AG04449 (cell line): Measurements from ENCODE around the gene SCARB1.

ENCODE experiments used
- CTCF ChIA-PET: fragments of 350-600 bp; formaldehyde crosslinking; extraction: SDS; loops from one replicate; lab custom pipeline; 2021; ENCODE audit warnings: antibody characterized with exemption; lab: Yijun Ruan, JAX
- POLR2A ChIA-PET: fragments of 400-600, 350-600 bp; formaldehyde crosslinking; extraction: SDS; loops from one replicate; lab custom pipeline; 2020; ENCODE audit warnings: antibody characterized with exemption, inconsistent platforms; lab: Yijun Ruan, JAX
- DNase-seq: peaks from one replicate; pipeline ENCODE4 v3.0.0-alpha.2; 2010; ENCODE audit warnings: low read depth, low spot score
- H3K4me3 ChIP-seq: 2 replicates; pipeline ENCODE4 v1.5.1; 2011; ENCODE audit warnings: low read depth, mild to moderate bottlenecking, control low read depth, low read length
- CTCF ChIP-seq: IDR thresholded peaks from one replicate; pipeline ENCODE4 v1.5.1; 2011; ENCODE audit warnings: mild to moderate bottlenecking, moderate library complexity, low read length, control low read depth, inconsistent platforms; ENCODE audit not compliant: insufficient read depth; ENCODE audit errors: missing control alignments

The SCARB1 gene

GRCh38 chr12:124780752-124781685 is 82.6 kb downstream of the SCARB1 start:
- ChIA-PET CTCF (interaction anchor here (1.0 kb wide), 1 partner anchor 10 kb away, joined by 4 read pairs; no protein-coding TSS in a partner anchor), POLR2A (no interaction called here)
- no peak overlapping the region for H3K4me3 ChIP-seq
- no peak for DNase-seq
- TF ChIP-seq CTCF = no peak

GRCh38 chr12:124780336-124780735 is 83.3 kb downstream of the SCARB1 start:
- TF ChIP-seq CTCF = no peak
- POLR2A ChIA-PET = no interaction called here
- no peak for DNase-seq
- CTCF ChIA-PET = interaction anchor here (1.0 kb wide), 1 partner anchor 9 kb away, joined by 4 read pairs; no protein-coding TSS in a partner anchor
- H3K4me3 ChIP-seq = no peak overlapping the region

- H3K4me3 ChIP-seq = no peak overlapping the region
- no peak for TF ChIP-seq CTCF
- DNase-seq = no peak
- ChIA-PET CTCF (no interaction called here), POLR2A (no interaction called here)
These were observed 84.2 kb downstream of the SCARB1 start for GRCh38 chr12:124779161-124780141.

- POLR2A ChIA-PET = no interaction called here
- H3K4me3 ChIP-seq = no peak overlapping the region
- no peak for TF ChIP-seq CTCF
- no peak for DNase-seq
- CTCF ChIA-PET = interaction anchor here (2.2 kb wide), 1 partner anchor 431 kb away, joined by 4 read pairs; no protein-coding TSS in a partner anchor
These were observed 85.3 kb downstream of the SCARB1 start for GRCh38 chr12:124778411-124778810.

- ChIA-PET POLR2A (no interaction called here), CTCF (interaction anchor here (1.0 to 7.4 kb wide), 5 partner anchors 11 to 740 kb away, joined by 3 to 73 read pairs (median 4); no protein-coding TSS in a partner anchor)
- no peak for TF ChIP-seq CTCF
- DNase-seq = no peak
- no peak overlapping the region for H3K4me3 ChIP-seq
These were observed 86.0 kb downstream of the SCARB1 start for GRCh38 chr12:124777399-124778372.
